VCaP (cell line): ENCODE results near the gene AK3.
A peak's percentile ranks its signal among the peaks of the same experiment; 100 is the strongest.

Source experiments
- H3K27ac ChIP-seq: fragments of 450-650 bp; 2 replicates; pipeline ENCODE4 v1.5.1; 2017
- CTCF ChIP-seq: fragments of 450-650 bp; conservative IDR thresholded peaks from 2 replicates; pipeline ENCODE4 v1.5.1; 2017; ENCODE audit warnings: mild to moderate bottlenecking, moderate library complexity

The AK3 gene

DNA sequence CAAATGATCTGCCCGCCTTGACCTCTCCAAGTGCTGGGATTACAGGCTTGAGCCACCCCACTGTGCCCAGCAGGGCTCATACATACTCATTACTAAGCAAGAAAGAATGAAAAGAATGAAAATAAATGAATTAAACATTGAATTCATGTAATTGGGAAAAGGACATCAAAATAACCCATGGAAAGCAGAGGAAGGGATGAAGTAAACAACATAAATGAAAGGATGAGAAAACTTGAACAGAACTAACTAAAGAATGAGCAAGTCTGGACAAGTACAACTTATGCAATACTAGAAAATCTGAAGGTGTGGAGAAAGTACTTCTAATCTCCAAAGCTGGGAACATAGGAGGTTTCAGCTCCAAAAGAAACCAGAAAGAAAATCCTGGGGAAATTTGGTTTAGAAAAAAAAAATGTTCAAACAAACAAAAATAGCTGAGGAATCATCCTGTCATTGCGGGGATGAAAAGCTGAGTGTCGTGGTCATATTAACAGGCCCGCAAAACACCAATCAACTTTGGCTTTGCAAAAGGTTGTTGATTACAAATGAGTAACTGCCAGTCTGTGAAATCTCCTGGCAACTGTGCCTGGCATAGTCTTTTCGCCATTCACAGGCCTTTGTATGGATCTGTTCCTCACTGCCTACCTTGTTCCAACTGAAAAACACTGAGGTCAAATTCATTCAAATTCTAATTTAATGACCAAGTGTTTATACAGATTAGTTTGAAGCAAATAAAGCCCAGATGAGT is 2.3 kb upstream of the AK3 start:
- no peak overlapping the region for H3K27ac ChIP-seq
- no peak for TF ChIP-seq CTCF

GRCh38 chr9:4742246-4742645 is 1.2 kb upstream of the AK3 start:
- no peak for TF ChIP-seq CTCF
- H3K27ac ChIP-seq = peak overlapping the region; percentile 87

DNA sequence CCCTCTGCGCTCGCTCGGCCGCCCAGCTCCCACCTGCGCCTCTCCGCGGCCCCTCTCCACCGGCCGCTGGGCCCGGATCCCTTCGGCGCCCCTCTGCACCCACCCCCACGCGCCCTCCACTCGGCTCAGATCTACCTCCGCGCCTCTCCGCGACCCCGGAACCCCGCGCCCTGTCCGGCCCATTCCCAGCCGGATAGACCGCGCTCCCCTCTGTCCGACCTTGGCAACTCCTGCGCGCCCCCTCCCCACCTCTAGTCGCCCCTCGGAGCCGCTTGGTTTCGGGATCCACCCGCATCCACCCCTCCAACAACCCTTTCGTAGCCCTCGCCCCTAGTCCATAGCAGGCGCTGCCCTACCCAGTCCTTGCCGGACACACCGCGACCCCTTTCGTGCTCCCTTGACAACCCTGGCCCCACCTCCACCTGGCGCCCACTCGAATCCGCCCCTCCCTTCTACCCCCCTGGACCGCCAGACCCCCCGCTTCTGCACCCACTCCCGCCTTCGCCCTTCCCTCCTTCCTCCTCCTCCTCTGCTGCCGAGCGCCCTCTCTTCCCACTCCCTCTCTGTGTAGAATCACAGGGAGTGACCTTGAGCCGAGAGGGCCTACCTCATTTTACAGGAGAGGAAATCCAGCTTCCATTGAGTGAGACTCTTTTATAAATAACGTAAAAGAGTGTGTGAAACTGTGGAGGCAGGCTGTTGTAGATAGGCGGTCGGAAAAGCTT is 525 bp upstream of the AK3 start:
- no peak; the same call in 1 of the 2 replicates for TF ChIP-seq CTCF
- peak overlapping the region; percentile 87 for H3K27ac ChIP-seq

GRCh38 chr9:4740388-4740637 is 689 bp downstream of the AK3 start:
- no peak for TF ChIP-seq CTCF
- peak overlapping the region; percentile 87 for H3K27ac ChIP-seq

DNA sequence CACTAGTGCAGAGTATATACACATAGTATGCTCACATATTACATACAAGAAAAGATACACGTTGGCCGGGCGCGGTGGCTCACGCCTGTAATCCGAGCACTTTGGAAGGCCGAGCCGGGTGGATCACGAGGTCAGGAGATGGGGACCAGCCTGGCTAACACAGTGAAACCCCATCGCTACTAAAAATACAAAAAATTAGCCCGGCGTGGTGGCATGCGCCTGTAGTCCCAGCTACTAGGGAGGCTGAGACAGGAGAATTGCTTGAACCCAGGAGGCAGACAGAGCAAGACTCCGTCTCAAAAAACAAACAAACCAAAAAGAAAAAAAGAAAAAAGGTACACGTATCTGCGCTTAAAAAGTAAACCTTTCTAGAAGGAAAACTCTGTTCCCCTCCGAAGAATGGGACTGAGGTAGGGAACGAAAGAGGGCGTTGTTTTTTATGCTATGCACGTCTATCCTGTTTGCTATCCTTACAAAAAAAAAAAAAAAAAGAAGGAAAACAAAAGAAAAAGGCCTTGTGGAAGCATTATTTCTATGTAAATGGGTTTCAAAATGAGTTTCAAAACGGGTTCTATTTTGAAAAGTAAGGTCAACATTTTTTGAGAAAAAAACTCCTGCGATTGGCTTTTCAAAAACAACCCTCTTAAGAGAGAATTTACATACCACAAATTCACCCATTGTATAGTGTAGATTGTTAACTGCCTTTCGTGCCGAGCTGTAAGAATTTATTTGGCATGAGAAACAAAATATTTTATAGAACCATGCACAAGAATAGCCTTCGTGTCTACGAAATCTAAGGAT is 1.2 kb downstream of the AK3 start:
- TF ChIP-seq CTCF = no peak
- peak overlapping the region; percentile 87 for H3K27ac ChIP-seq

DNA sequence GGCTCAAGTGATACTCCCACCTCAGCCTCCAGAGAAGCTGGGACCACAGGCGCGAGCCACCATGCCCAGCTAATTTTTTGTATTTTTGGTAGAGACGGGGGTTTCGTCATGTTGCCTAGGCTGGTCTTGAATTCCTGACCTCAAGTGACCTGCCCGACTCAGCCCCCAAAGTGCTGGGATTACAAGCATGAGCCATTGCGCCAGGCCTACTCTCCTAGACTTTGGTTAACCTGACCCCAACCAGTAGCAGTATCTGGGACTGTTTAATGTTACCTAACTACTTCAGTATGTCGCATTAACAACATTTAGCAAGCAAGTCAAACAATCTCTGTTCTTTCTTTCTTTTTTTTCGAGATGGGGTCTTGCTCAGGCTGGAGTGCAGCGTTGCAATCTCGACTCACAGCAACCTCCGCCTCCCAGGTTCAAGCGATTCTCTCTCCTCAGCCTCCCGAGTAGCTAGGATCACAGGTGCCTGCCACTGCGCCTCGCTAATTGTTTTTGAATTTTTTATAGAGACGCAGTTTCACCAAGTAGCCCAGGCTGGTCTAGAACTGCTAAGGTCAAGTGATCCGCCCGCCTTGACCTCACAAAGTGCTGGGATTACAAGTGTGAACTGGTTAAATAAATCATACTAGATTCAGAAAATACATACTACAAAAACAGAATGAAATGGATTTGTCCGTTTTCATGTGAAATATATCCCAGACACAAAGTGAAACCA is 2.0 kb downstream of the AK3 start:
- TF ChIP-seq CTCF = no peak
- H3K27ac ChIP-seq = peak overlapping the region; percentile 87

GRCh38 chr9:4734150-4734549 is 6.9 kb downstream of the AK3 start:
- no peak for TF ChIP-seq CTCF
- H3K27ac ChIP-seq = no peak overlapping the region
